ENCODE measurements around the gene LEMD2. TPM values are rescaled to one million over a fixed set of nuclear protein-coding genes. Genes with fewer than 3 reads are reported as not detected.

LEMD2 gene
- total RNA-seq, 1 experiment from 2014 or later: 65.1 TPM

GRCh38 chr6:33800248-33800969 lies 11.5 kb upstream of the LEMD2 start:
- in situ Hi-C loops (cut with HindIII; ENCODE audit: low sequenced_read_pairs): no loop called here
- no peak for DNase-seq (ENCODE audit: low spot score)

GRCh38 chr6:33799454-33800113 lies 10.7 kb upstream of the LEMD2 start:
- in situ Hi-C loops (cut with HindIII; ENCODE audit: low sequenced_read_pairs): no loop called here
- DNase-seq (ENCODE audit: low spot score): no peak

GRCh38 chr6:33798343-33798848 lies 9.5 kb upstream of the LEMD2 start:
- in situ Hi-C loops (cut with HindIII; ENCODE audit: low sequenced_read_pairs): no loop called here
- no peak for DNase-seq (ENCODE audit: low spot score)

- DNase-seq (ENCODE audit: low spot score): no peak
- in situ Hi-C loops (cut with HindIII; ENCODE audit: low sequenced_read_pairs): no loop called here
These were observed 8.9 kb upstream of the LEMD2 start for GRCh38 chr6:33797626-33798342.

DNA sequence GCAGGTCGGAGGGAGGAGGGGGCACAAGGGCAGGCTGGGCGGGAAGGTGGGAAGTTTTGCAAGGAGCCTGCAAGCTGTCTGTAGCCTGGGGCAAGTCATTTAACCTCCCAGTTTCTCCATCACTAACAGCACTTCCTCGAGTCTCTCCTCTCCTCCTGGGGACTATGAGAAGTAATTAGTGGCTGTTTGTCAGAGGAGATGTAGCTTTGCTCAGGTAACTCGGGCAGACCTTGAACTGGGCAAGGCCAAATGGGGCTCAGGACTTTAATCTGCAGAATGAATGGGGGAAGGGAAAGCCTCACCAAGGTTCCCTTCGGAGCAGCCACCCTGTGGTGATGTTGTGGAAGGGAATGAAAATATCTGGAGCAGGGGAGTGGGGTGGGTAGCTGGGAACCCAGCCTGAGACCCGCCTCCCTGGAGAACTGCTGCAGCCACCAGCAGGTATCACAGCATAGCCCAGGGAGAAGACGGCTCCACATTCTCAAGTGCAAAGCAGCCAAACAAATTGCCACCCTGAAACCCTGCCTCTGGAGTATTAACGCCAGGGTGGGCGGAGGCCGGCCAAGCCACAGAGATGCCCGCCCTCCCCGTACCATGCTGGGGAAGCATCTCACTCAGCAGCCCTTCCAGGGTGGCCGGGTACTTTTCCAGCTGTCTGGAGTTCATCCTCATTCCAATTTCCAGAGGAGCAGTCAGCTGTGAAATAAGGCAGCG lies 6.1 kb upstream of the LEMD2 start:
- in situ Hi-C loops (cut with HindIII; ENCODE audit: low sequenced_read_pairs): no loop called here
- DNase-seq (ENCODE audit: low spot score): no peak

DNA sequence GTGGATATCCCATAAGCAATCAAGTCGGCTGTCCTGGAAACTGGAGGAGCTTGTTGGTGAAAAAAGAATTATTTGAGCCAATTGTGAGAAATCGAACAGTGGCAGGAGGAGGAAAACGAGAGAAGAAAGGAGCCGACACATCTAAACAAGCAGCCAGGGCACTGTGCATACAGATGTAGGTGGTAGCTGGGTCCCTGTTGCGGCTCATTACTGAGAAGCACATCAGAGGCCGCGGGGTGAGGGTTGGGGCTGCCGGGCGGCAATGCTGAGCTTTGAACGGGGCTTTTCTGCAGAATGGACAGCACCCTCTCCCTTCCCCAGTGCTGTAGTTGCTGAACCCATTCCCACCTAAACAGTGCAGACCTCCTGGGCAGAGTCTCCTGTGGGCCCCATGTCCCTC lies 4.1 kb upstream of the LEMD2 start:
- no peak for DNase-seq (ENCODE audit: low spot score)
- in situ Hi-C loops (cut with HindIII; ENCODE audit: low sequenced_read_pairs): no loop called here

GRCh38 chr6:33791620-33792019 lies 2.7 kb upstream of the LEMD2 start:
- no peak for DNase-seq (ENCODE audit: low spot score)
- in situ Hi-C loops (cut with HindIII; ENCODE audit: low sequenced_read_pairs): no loop called here

- no peak for DNase-seq (ENCODE audit: low spot score)
- in situ Hi-C loops (cut with HindIII; ENCODE audit: low sequenced_read_pairs): no loop called here
These were observed 2.0 kb upstream of the LEMD2 start for GRCh38 chr6:33790910-33791309.

DNA sequence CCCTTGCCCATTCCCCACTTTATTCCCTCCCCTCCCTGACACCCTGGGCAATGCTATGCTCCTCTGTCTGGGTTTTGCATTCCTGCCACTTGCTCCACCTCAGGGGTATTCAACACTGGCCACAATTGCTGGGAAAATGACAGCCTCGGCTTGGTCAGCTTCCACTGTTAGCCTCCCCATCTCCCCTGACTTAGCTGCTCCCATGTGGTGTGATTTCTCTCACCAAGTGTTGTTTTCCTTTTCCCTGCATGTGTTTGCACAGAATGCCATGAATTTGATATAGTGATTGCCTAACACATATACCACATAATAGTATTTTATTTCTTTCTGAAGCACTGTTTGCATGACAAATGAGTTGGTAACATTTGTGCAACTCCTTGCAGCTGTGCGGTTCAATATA lies 1.4 kb upstream of the LEMD2 start:
- no peak for DNase-seq (ENCODE audit: low spot score)
- in situ Hi-C loops (cut with HindIII; ENCODE audit: low sequenced_read_pairs): no loop called here

- in situ Hi-C loops (cut with HindIII; ENCODE audit: low sequenced_read_pairs): no loop called here
- no peak for DNase-seq (ENCODE audit: low spot score)
These were observed 593 bp upstream of the LEMD2 start for GRCh38 chr6:33789550-33789895.

GRCh38 chr6:33787954-33788693 lies 806 bp downstream of the LEMD2 start:
- in situ Hi-C loops (cut with HindIII; ENCODE audit: low sequenced_read_pairs): no loop called here
- DNase-seq (ENCODE audit: low spot score): no peak

DNA sequence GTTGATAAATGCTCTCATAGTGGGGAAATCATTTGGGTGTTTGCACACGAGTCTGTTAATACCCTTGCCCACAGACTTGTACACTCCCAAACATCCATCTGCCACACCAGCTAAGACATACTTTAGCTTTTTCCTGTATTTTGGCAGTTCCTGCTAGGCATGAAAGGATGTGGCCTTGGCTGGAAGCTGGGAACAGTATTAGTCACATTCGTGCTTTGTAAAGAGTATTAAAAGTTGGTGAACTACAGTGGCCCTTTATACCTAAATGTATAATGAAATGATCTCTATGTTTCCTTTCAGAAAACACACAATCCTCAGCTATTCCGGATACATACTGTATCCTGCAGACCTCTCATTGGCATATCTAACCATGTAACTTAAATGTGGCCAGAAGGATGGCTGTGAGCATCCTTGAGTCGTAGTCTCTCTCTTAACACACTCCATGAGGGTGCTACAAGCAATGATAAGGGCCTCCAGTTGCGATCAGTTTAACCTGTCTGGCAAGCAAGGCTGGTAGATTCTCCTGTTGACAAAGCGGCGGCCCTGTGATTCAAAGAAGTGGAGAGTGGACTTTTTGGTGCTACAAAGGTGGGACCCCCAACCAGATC lies 1.5 kb downstream of the LEMD2 start:
- no peak for DNase-seq (ENCODE audit: low spot score)
- in situ Hi-C loops (cut with HindIII; ENCODE audit: low sequenced_read_pairs): no loop called here

DNA sequence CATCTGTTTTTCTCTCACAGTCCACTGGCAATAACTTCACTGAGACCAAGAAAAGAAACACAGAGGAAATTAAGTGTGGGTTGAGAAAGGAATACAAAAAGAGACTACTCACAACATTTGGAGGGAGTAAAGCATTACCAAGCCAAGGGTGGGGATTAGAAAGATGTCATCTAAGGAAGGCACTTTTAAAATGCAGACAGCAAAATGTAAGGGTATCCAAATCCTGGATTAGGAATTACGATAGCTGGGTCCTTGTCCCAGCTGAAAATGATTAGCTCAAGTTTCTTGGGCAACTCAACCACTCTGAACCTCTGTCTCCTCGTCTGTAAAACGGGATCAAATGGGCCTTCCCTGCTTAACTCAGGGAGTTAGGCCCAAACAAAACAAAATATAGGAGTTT lies 2.2 kb downstream of the LEMD2 start:
- no peak for DNase-seq (ENCODE audit: low spot score)
- in situ Hi-C loops (cut with HindIII; ENCODE audit: low sequenced_read_pairs): no loop called here

DNA sequence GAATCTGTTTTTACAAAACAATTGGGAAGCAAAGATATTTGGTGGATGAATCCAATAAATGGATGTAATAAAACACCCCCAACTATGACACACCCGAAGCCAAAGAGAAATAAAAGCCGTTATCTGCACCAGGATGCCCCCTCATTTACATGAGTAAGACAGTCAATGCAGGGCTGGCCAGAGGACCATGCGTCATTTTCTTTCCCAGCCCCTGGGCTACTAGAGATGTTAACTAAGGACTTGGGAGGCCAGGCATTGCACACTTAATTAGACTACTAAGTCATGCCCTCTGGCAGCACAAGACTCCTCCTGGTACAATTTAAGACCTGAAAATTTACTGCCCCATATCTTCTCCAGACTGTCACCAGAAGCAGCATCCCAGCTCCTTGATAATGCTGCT lies 3.2 kb downstream of the LEMD2 start:
- in situ Hi-C loops (cut with HindIII; ENCODE audit: low sequenced_read_pairs): no loop called here
- no peak for DNase-seq (ENCODE audit: low spot score)

- DNase-seq (ENCODE audit: low spot score): no peak
- in situ Hi-C loops (cut with HindIII; ENCODE audit: low sequenced_read_pairs): no loop called here
These were observed 4.1 kb downstream of the LEMD2 start for GRCh38 chr6:33784787-33785186.

DNA sequence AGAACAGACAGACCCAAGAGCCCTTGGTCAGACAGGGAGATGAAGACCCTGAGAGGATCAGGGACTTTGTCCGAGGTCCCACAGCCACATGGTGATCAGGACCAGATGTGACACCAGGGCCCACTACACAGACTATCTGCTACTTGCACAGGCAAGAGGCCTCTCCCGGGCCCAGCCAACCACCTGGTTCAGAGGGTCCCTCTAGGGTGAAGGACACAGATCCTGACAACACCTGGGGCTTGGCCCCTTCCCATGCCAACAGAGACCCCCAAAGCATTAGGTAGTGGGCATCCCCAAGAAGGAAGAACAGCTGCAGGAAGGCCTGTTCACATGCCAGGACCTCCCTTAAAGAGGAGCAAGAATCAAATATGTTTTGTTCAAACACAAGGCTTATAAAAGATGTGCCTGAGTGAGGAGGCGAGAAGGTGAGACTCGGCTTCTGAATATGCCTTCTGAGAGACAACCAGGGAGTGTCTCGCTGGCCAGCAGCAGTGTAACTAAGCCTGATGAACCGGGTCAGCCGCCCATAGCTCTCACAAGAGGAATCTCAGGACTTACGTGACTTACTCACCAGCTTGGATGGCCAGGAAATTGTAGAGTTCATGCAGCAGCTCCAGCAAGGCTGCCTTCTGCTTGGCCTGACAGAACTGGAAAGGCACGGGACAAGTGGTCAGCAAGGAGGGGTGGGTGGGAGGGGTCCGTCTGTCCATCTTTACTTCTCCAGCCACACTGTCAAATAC lies 5.0 kb downstream of the LEMD2 start:
- in situ Hi-C loops (cut with HindIII; ENCODE audit: low sequenced_read_pairs): no loop called here
- no peak for DNase-seq (ENCODE audit: low spot score)

GRCh38 chr6:33782561-33782960 lies 6.4 kb downstream of the LEMD2 start:
- in situ Hi-C loops (cut with HindIII; ENCODE audit: low sequenced_read_pairs): no loop called here
- DNase-seq (ENCODE audit: low spot score): no peak
